ENCODE results near the gene HOXD9. TPM values are rescaled to one million over a fixed set of nuclear protein-coding genes. Genes with fewer than 3 reads are reported as not detected.
A peak's percentile ranks its signal among the peaks of the same experiment; 100 is the strongest.

HOXD9 gene
- total and polyA plus RNA-seq, 3 donors from 2014 or later, result 8.2 to 21.2 (median 15.7) TPM

GRCh38 chr2:176082525-176082823 is 40.0 kb upstream of the HOXD9 start:
- no peak overlapping the region for H3K27ac ChIP-seq
- no peak for TF ChIP-seq POLR2A (IDR thresholded peaks at IDR 0.05)
- no peak for TF ChIP-seq CTCF (IDR thresholded peaks at IDR 0.05)
- intact Hi-C loops (cut with DNase I; ENCODE audit: low total_unique reads), result loop anchor here (10.0 kb wide), 1 partner anchor 398 kb away; no protein-coding TSS in a partner anchor
- 12 to 20% methylated on average over 9 to 10 of the region's 10 CpGs for WGBS, 2 donors
- peak overlapping the region in 1 of 2 donors; percentile 44 for H3K4me3 ChIP-seq
- H3K36me3 ChIP-seq (ENCODE audit: low read depth, missing control alignments), result no peaks in the 10 kb centered on the region
- no peaks in the 10 kb centered on the region for H3K9me3 ChIP-seq
- peaks cover 4% of the 10 kb centered on the region for H3K4me1 ChIP-seq
- H3K27me3 ChIP-seq, result no peaks in the 10 kb centered on the region
- no peak for DNase-seq

GRCh38 chr2:176082824-176083751 is 39.4 kb upstream of the HOXD9 start:
- WGBS, 2 donors, result 8 to 10% methylated on average over 34 to 66 of the region's 66 CpGs
- Histone ChIP-seq H3K36me3 (ENCODE audit: low read depth, missing control alignments) (no peaks in the 10 kb centered on the region), H3K9me3 (no peaks in the 10 kb centered on the region), H3K27ac (no peak overlapping the region), H3K4me3 (peak overlapping the region in 1 of 2 donors; percentile 44), H3K27me3 (no peaks in the 10 kb centered on the region), H3K4me1 (peaks cover 6% of the 10 kb centered on the region)
- intact Hi-C loops (cut with DNase I; ENCODE audit: low total_unique reads), result loop anchor here (10.0 kb wide), 1 partner anchor 398 kb away; no protein-coding TSS in a partner anchor
- DNase-seq, result no peak
- TF ChIP-seq CTCF (IDR thresholded peaks at IDR 0.05) (no peak), POLR2A (IDR thresholded peaks at IDR 0.05) (no peak)

GRCh38 chr2:176083796-176084261 is 38.7 kb upstream of the HOXD9 start, which contains the start of gene EVX2:
TSS of gene EVX2 (minus strand) at chr2:176083962. CDS start at chr2:176083776, 186 bp downstream.
- no peak within 1 kb of the TSS for H3K27ac ChIP-seq
- intact Hi-C loops (cut with DNase I; ENCODE audit: low total_unique reads), result loop anchor here (10.0 kb wide), 1 partner anchor 399 kb away; no protein-coding TSS in a partner anchor
- DNase-seq, result no peak
- H3K4me3 ChIP-seq, result peak within 1 kb of the TSS in 1 of 2 donors; percentile 44
- WGBS, 2 donors, result 14 to 16% methylated on average over 27 of the region's 27 CpGs
- H3K36me3 ChIP-seq (ENCODE audit: low read depth, missing control alignments), result no peaks in the 10 kb centered on the region
- H3K9me3 ChIP-seq, result no peaks in the 10 kb centered on the region
- no peak for TF ChIP-seq POLR2A (IDR thresholded peaks at IDR 0.05)
- TF ChIP-seq CTCF (IDR thresholded peaks at IDR 0.05), result no peak
- H3K27me3 ChIP-seq, result no peaks in the 10 kb centered on the region
- peaks cover 11% of the 10 kb centered on the region for H3K4me1 ChIP-seq

GRCh38 chr2:176084611-176085119 is 37.9 kb upstream of the HOXD9 start:
- intact Hi-C loops (cut with DNase I; ENCODE audit: low total_unique reads), result loop anchor here (10.0 kb wide), 1 partner anchor 400 kb away; no protein-coding TSS in a partner anchor
- 10 to 13% methylated on average over 26 of the region's 26 CpGs for WGBS, 2 donors
- Histone ChIP-seq H3K27me3 (no peaks in the 10 kb centered on the region), H3K27ac (no peak overlapping the region), H3K36me3 (ENCODE audit: low read depth, missing control alignments) (no peaks in the 10 kb centered on the region), H3K4me3 (no peak overlapping the region), H3K4me1 (peaks cover 11% of the 10 kb centered on the region), H3K9me3 (no peaks in the 10 kb centered on the region)
- TF ChIP-seq CTCF (IDR thresholded peaks at IDR 0.05), result no peak
- DNase-seq, result no peak

Measured in testis (tissue), 3 donors.